Lung (tissue), 12 donors: Measurements from ENCODE around the gene ART4. TPM values are rescaled to one million over a fixed set of nuclear protein-coding genes. Genes with fewer than 3 reads are reported as not detected.
A peak's percentile ranks its signal among the peaks of the same experiment; 100 is the strongest.

Source experiments
- ATAC-seq: fragments of 200-7000 bp; cut with Tn5 transposase; one replicate; pipeline ENCODE4 v1.9.1; 2020; ENCODE audit warnings: moderate number of reproducible peaks; ENCODE audit not compliant: insufficient read depth, low FRiP score
- DNase-seq, 3 donors: peaks; one replicate each; pipeline ENCODE4 v3.0.0-alpha.2; 2013 to 2017
- H3K27ac ChIP-seq, 2 donors: one replicate each; pipeline ENCODE4 v1.5.1; 2013; ENCODE audit warnings: mild to moderate bottlenecking in 2 of 2, moderate library complexity in 2 of 2, control low read depth in 1 of 2, inconsistent platforms in 1 of 2, low read depth in 1 of 2, low read length in 1 of 2
- H3K27me3 ChIP-seq, 3 donors: one replicate each; pipeline ENCODE4 v1.5.1; 2013; ENCODE audit warnings: low read length in 2 of 3; ENCODE audit not compliant: control insufficient read depth in 3 of 3, insufficient read depth in 3 of 3
- H3K36me3 ChIP-seq, 4 donors: one replicate each; pipeline ENCODE4 v1.5.1; 2013; ENCODE audit warnings: low read length in 4 of 4, mild to moderate bottlenecking in 1 of 4, moderate library complexity in 1 of 4; ENCODE audit not compliant: control insufficient read depth in 4 of 4, insufficient read depth in 4 of 4
- H3K4me1 ChIP-seq, 5 donors: one replicate each; pipeline ENCODE4 v1.5.1; 2013; ENCODE audit warnings: low read length in 5 of 5, mild to moderate bottlenecking in 2 of 5, moderate library complexity in 1 of 5; ENCODE audit not compliant: control insufficient read depth in 5 of 5, insufficient read depth in 5 of 5
- H3K4me3 ChIP-seq: one replicate; pipeline ENCODE4 v1.5.1; 2013; ENCODE audit warnings: mild to moderate bottlenecking, control low read depth, moderate library complexity
- H3K9ac ChIP-seq, 2 donors: one replicate each; pipeline ENCODE4 v1.5.1; 2013; ENCODE audit warnings: low read length in 2 of 2, control low read depth in 1 of 2; ENCODE audit not compliant: insufficient read depth in 1 of 2
- H3K9me3 ChIP-seq, 4 donors: one replicate each; pipeline ENCODE4 v1.5.1; 2013; ENCODE audit warnings: low read length in 3 of 4, mild to moderate bottlenecking in 1 of 4, moderate library complexity in 1 of 4; ENCODE audit not compliant: control insufficient read depth in 4 of 4, insufficient read depth in 3 of 4
- CTCF ChIP-seq: IDR thresholded peaks from 2 replicates; pipeline ENCODE4 v1.5.1; 2012; ENCODE audit warnings: mild to moderate bottlenecking; ENCODE audit errors: control extremely low read depth, extremely low read depth
- WGBS, 2 donors: extraction: QIAGEN DNeasy Blood & Tissue Kit; methylation state at CpG; one replicate each; pipeline ENCODE4 v1.1.7; 2013; 5-methylcytosine and 5-hydroxymethylcytosine counted together
- polyA plus RNA-seq, 2 donors: library from polyadenylated mRNA; stranded (reverse); fragments of 200-250 nt; gene quantifications; one replicate each; pipeline ENCODE4 v1.2.1, GENCODE V29; 2013
- total RNA-seq, 2 donors: library from RNA; depleted of rRNA in 1 of 2; stranded (reverse); fragments of >200 nt in 1 of 2; gene quantifications; one replicate each; pipeline ENCODE4 v1.2.1, GENCODE V29; 2014 to 2021
- donor health status: control.
- donor health status: control.
- donor health status: Bipolar disorder and iron deficiency.
- donor health status: healthy.
- donor health status: DM: yes; HTN: yes; CAD: no.

The ART4 gene
- total and polyA plus RNA-seq, 4 donors: 0.76 to 3.1 (median 0.92) TPM

GRCh38 chr12:14886271-14886670 lies 42.9 kb upstream of the ART4 start:
- TF ChIP-seq CTCF: no peak
- WGBS, 2 donors: 51 to 71% methylated on average over 6 of the region's 6 CpGs
- no peak for ATAC-seq

DNA sequence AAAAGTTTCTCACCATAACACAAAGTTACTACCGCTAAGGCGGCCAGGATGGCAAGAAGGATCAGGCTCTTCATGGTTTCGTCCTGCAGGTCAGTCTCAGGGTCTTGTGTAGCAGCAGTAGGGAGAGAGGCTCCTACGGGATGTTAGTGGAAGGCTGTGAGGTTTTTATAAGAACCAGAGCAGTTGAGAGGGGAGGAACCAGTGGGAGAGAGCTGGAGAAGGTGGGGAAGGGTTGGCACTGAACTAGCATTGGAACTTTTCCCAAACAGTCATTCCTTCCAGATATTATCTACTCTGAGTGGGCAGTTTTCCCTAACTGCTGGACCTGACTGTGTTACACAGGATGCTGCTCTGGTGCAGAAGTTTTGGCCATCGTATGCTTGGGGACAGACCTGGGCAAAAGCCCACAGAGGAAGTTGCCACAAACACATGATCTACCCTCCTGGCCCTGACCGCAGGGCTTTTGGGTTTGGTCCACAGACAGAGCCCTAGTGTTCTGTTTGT lies 42.4 kb upstream of the ART4 start, which contains the start of gene MGP:
TSS of gene MGP (minus strand) at position 137 of the 504 bp plus-strand sequence. CDS start at position 74, 63 bp downstream.
- 32 to 45% methylated on average over 6 of the region's 6 CpGs for WGBS, 2 donors
- ATAC-seq (peak; percentile 42), DNase-seq (peak; percentile 34 to 78 (median 67))
- H3K4me3 ChIP-seq: no peak within 1 kb of the TSS
- peaks cover 0 to 54% (median 7%) of the 10 kb centered on the region in 5 donors for H3K4me1 ChIP-seq
- peak within 1 kb of the TSS in 1 of 2 donors; percentile 73 for H3K9ac ChIP-seq
- no peaks in the 10 kb centered on the region for H3K9me3 ChIP-seq
- no peaks in the 10 kb centered on the region for H3K27me3 ChIP-seq
- peak within 1 kb of the TSS; percentile 79 to 85 for H3K27ac ChIP-seq
- peaks cover 0 to 1% (median 0%) of the 10 kb centered on the region in 4 donors for H3K36me3 ChIP-seq
- TF ChIP-seq CTCF: no peak

More at GRCh38 chr12:14886271-14886670, 42.9 kb upstream of the ART4 start:
- Histone ChIP-seq H3K9ac (no peak overlapping the region), H3K36me3 (peaks cover 0 to 1% (median 0%) of the 10 kb centered on the region in 4 donors), H3K27me3 (no peaks in the 10 kb centered on the region), H3K9me3 (no peaks in the 10 kb centered on the region), H3K4me1 (peaks cover 0 to 58% (median 7%) of the 10 kb centered on the region in 5 donors), H3K27ac (peak overlapping the region; percentile 6 to 38), H3K4me3 (no peak overlapping the region)
- peak in 1 of 3 donors; percentile 43 for DNase-seq

- H3K4me3 ChIP-seq: no peak overlapping the region
- H3K4me1 ChIP-seq: peaks cover 0 to 43% (median 7%) of the 10 kb centered on the region in 5 donors
- peak; percentile 64 for ATAC-seq
- peak overlapping the region in 1 of 2 donors; percentile 73 for H3K9ac ChIP-seq
- 0 to 1% methylated on average over 5 of the region's 5 CpGs for WGBS, 2 donors
- H3K27me3 ChIP-seq: no peaks in the 10 kb centered on the region
- TF ChIP-seq CTCF: no peak
- no peaks in the 10 kb centered on the region for H3K9me3 ChIP-seq
- DNase-seq: peak; percentile 74 to 81 (median 77)
- H3K27ac ChIP-seq: peak overlapping the region; percentile 79 to 85
- H3K36me3 ChIP-seq: peaks cover 0 to 1% (median 0%) of the 10 kb centered on the region in 4 donors
Measured at GRCh38 chr12:14884458-14884878, 41.1 kb upstream of the ART4 start.
